GM21526 (cell line): ENCODE results near the gene SLC25A25.

Experiments
- ATAC-seq: cut with Tn5 transposase; IDR thresholded peaks from one replicate; pipeline ENCODE4 v1.9.1; 2021; ENCODE audit warnings: moderate library complexity; ENCODE audit not compliant: unreplicated experiment, low FRiP score

Gene SLC25A25

GRCh38 chr9:128094166-128094949, 26.3 kb downstream of the SLC25A25 start:
- ATAC-seq = peak; percentile 83

- no peak for ATAC-seq
These were observed 27.0 kb downstream of the SLC25A25 start for GRCh38 chr9:128094950-128095544.

GRCh38 chr9:128096616-128097536, 28.8 kb downstream of the SLC25A25 start:
- no peak for ATAC-seq

GRCh38 chr9:128097543-128098296, 29.7 kb downstream of the SLC25A25 start:
- ATAC-seq = no peak

- no peak for ATAC-seq
These were observed 30.5 kb downstream of the SLC25A25 start for GRCh38 chr9:128098297-128099230.

- ATAC-seq = no peak
These were observed 31.3 kb downstream of the SLC25A25 start for GRCh38 chr9:128099231-128099931.

- ATAC-seq = no peak
These were observed 32.0 kb downstream of the SLC25A25 start for GRCh38 chr9:128099932-128100491.

- ATAC-seq = no peak
These were observed 32.5 kb downstream of the SLC25A25 start for GRCh38 chr9:128100581-128100980.

- no peak for ATAC-seq
These were observed 33.2 kb downstream of the SLC25A25 start for GRCh38 chr9:128101231-128101661.

GRCh38 chr9:128101690-128102089, 33.7 kb downstream of the SLC25A25 start:
- ATAC-seq = no peak

- ATAC-seq = no peak
These were observed 34.2 kb downstream of the SLC25A25 start for GRCh38 chr9:128102196-128102595.

GRCh38 chr9:128102861-128103588, 35.0 kb downstream of the SLC25A25 start:
- no peak for ATAC-seq

GRCh38 chr9:128103589-128103962, 35.5 kb downstream of the SLC25A25 start:
- no peak for ATAC-seq

- no peak for ATAC-seq
These were observed 36.2 kb downstream of the SLC25A25 start for GRCh38 chr9:128104171-128104618.

- no peak for ATAC-seq
These were observed 37.6 kb downstream of the SLC25A25 start for GRCh38 chr9:128105538-128106175.

- ATAC-seq = no peak
These were observed 38.3 kb downstream of the SLC25A25 start for GRCh38 chr9:128106181-128106939.
